Measurements from ENCODE around the gene KCNIP4. TPM values are rescaled to one million over a fixed set of nuclear protein-coding genes. Genes with fewer than 3 reads are reported as not detected.

KCNIP4 gene
- total RNA-seq, 1 donor = not detected

- no peak for DNase-seq (ENCODE audit: insufficient read length, low spot score, missing footprints)
- H3K27me3 ChIP-seq (ENCODE audit: insufficient read depth, low read length) = no peaks in the 10 kb centered on the region
- H3K4me1 ChIP-seq (ENCODE audit: insufficient read depth, low read length) = no peaks in the 10 kb centered on the region
- no peak overlapping the region for H3K4me3 ChIP-seq (ENCODE audit: insufficient read depth, low read length)
- H3K79me2 ChIP-seq (ENCODE audit: insufficient read depth, low read length) = no peaks in the 10 kb centered on the region
- H4K20me1 ChIP-seq (ENCODE audit: insufficient read depth, low read length) = no peaks in the 10 kb centered on the region
- H3K36me3 ChIP-seq (ENCODE audit: insufficient read depth, low read length) = no peaks in the 10 kb centered on the region
- no peaks in the 10 kb centered on the region for H3K9me3 ChIP-seq (ENCODE audit: low read depth, low read length)
- TF ChIP-seq CTCF (IDR thresholded peaks at IDR 0.05; ENCODE audit: extremely low read depth, low read depth, low read length) = no peak
- no peak overlapping the region for H2AFZ ChIP-seq (ENCODE audit: low read length)
- H3K4me2 ChIP-seq (ENCODE audit: insufficient read depth, low read length) = no peak overlapping the region
- no peak overlapping the region for H3K27ac ChIP-seq (ENCODE audit: low read depth, low read length)
Measured at GRCh38 chr4:21167711-21168110, 780.9 kb downstream of the KCNIP4 start.

- H3K36me3 ChIP-seq (ENCODE audit: insufficient read depth, low read length) = no peaks in the 10 kb centered on the region
- no peaks in the 10 kb centered on the region for H3K4me1 ChIP-seq (ENCODE audit: insufficient read depth, low read length)
Measured at GRCh38 chr4:21155367-21155766, 793.2 kb downstream of the KCNIP4 start.

GRCh38 chr4:21139327-21139726 lies 809.2 kb downstream of the KCNIP4 start:
- H3K36me3 ChIP-seq (ENCODE audit: insufficient read depth, low read length) = no peaks in the 10 kb centered on the region
- no peaks in the 10 kb centered on the region for H3K27me3 ChIP-seq (ENCODE audit: insufficient read depth, low read length)
- no peak for DNase-seq (ENCODE audit: insufficient read length, low spot score, missing footprints)
- no peak overlapping the region for H3K4me2 ChIP-seq (ENCODE audit: insufficient read depth, low read length)
- no peak for TF ChIP-seq CTCF (IDR thresholded peaks at IDR 0.05; ENCODE audit: extremely low read depth, low read depth, low read length)
- no peak overlapping the region for H3K27ac ChIP-seq (ENCODE audit: low read depth, low read length)
- no peaks in the 10 kb centered on the region for H3K9me3 ChIP-seq (ENCODE audit: low read depth, low read length)
- no peak overlapping the region for H3K4me3 ChIP-seq (ENCODE audit: insufficient read depth, low read length)
- H3K4me1 ChIP-seq (ENCODE audit: insufficient read depth, low read length) = no peaks in the 10 kb centered on the region
- no peaks in the 10 kb centered on the region for H3K79me2 ChIP-seq (ENCODE audit: insufficient read depth, low read length)
- no peaks in the 10 kb centered on the region for H4K20me1 ChIP-seq (ENCODE audit: insufficient read depth, low read length)
- no peak overlapping the region for H2AFZ ChIP-seq (ENCODE audit: low read length)

More at GRCh38 chr4:21155367-21155766, 793.2 kb downstream of the KCNIP4 start:
- H3K4me3 ChIP-seq (ENCODE audit: insufficient read depth, low read length) = no peak overlapping the region
- H3K79me2 ChIP-seq (ENCODE audit: insufficient read depth, low read length) = no peaks in the 10 kb centered on the region
- H2AFZ ChIP-seq (ENCODE audit: low read length) = no peak overlapping the region
- H3K9me3 ChIP-seq (ENCODE audit: low read depth, low read length) = no peaks in the 10 kb centered on the region
- H4K20me1 ChIP-seq (ENCODE audit: insufficient read depth, low read length) = no peaks in the 10 kb centered on the region
- H3K4me2 ChIP-seq (ENCODE audit: insufficient read depth, low read length) = no peak overlapping the region
- no peaks in the 10 kb centered on the region for H3K27me3 ChIP-seq (ENCODE audit: insufficient read depth, low read length)
- DNase-seq (ENCODE audit: insufficient read length, low spot score, missing footprints) = no peak
- TF ChIP-seq CTCF (IDR thresholded peaks at IDR 0.05; ENCODE audit: extremely low read depth, low read depth, low read length) = no peak
- H3K27ac ChIP-seq (ENCODE audit: low read depth, low read length) = no peak overlapping the region

GRCh38 chr4:21136051-21136630 lies 812.4 kb downstream of the KCNIP4 start:
- H3K9me3 ChIP-seq (ENCODE audit: low read depth, low read length) = no peaks in the 10 kb centered on the region
- no peaks in the 10 kb centered on the region for H4K20me1 ChIP-seq (ENCODE audit: insufficient read depth, low read length)
- no peak overlapping the region for H3K4me2 ChIP-seq (ENCODE audit: insufficient read depth, low read length)
- no peak overlapping the region for H2AFZ ChIP-seq (ENCODE audit: low read length)
- no peak overlapping the region for H3K4me3 ChIP-seq (ENCODE audit: insufficient read depth, low read length)
- H3K4me1 ChIP-seq (ENCODE audit: insufficient read depth, low read length) = no peaks in the 10 kb centered on the region
- no peak for DNase-seq (ENCODE audit: insufficient read length, low spot score, missing footprints)
- H3K27me3 ChIP-seq (ENCODE audit: insufficient read depth, low read length) = no peaks in the 10 kb centered on the region
- no peaks in the 10 kb centered on the region for H3K79me2 ChIP-seq (ENCODE audit: insufficient read depth, low read length)
- no peak for TF ChIP-seq CTCF (IDR thresholded peaks at IDR 0.05; ENCODE audit: extremely low read depth, low read depth, low read length)
- H3K27ac ChIP-seq (ENCODE audit: low read depth, low read length) = no peak overlapping the region
- no peaks in the 10 kb centered on the region for H3K36me3 ChIP-seq (ENCODE audit: insufficient read depth, low read length)
